LNCAP (cell line): ENCODE data around the gene ARVCF.

Experiments used
- TF ChIP-seq, protein P1 (sequence below): fragments of 450-650 bp; IDR thresholded peaks from 2 replicates; pipeline ENCODE4 v1.5.1; 2017; ENCODE audit warnings: mild to moderate bottlenecking

The ARVCF gene

DNA sequence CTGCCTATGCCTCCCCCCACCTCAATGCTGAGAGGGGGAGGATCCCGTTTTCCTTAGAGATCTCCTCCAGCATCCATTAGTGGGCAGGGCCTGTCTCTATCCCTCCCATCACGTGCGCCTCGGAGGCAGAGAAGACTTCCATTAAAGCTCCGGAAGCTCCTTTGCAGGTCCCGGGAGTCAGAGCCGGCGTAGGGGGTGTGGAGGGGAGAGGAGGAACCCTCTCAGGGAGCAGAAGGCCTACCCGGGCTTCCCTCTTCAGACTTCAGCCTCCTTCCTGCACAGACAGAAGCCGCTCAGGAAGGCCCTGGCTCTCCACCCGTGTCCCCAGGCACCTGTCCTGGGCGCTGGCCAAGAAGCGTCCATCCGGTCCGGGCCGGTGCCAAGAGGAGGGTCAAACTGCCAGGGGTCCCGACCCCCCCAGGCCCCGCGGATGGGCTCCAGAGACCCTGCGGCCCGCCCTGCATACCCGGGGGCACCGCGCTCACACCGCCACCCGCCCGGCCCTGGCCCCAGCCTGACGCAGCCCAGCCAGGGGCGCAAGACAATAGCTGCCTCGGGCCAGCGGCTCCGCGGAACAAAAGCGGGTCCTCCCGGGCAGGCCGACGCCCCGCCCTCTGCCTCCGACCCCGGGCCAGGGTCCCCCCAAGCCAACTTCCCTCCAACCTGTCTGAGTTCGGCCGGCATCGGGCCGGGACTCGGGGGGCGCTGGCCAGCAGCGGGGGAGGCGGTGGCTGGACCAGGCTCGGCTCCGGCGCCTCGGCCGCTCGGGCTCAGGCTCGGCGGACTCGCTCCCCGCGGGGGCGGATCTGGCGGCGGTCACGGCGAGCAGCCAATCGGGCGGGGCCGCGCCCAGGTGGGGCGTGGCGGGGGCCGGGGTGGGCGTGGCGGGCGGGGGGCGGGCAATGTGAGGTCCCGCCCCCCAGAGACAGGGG lies 29.9 kb downstream of the ARVCF start:
- TF ChIP-seq, protein P1, sequence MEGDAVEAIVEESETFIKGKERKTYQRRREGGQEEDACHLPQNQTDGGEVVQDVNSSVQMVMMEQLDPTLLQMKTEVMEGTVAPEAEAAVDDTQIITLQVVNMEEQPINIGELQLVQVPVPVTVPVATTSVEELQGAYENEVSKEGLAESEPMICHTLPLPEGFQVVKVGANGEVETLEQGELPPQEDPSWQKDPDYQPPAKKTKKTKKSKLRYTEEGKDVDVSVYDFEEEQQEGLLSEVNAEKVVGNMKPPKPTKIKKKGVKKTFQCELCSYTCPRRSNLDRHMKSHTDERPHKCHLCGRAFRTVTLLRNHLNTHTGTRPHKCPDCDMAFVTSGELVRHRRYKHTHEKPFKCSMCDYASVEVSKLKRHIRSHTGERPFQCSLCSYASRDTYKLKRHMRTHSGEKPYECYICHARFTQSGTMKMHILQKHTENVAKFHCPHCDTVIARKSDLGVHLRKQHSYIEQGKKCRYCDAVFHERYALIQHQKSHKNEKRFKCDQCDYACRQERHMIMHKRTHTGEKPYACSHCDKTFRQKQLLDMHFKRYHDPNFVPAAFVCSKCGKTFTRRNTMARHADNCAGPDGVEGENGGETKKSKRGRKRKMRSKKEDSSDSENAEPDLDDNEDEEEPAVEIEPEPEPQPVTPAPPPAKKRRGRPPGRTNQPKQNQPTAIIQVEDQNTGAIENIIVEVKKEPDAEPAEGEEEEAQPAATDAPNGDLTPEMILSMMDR: no peak

DNA sequence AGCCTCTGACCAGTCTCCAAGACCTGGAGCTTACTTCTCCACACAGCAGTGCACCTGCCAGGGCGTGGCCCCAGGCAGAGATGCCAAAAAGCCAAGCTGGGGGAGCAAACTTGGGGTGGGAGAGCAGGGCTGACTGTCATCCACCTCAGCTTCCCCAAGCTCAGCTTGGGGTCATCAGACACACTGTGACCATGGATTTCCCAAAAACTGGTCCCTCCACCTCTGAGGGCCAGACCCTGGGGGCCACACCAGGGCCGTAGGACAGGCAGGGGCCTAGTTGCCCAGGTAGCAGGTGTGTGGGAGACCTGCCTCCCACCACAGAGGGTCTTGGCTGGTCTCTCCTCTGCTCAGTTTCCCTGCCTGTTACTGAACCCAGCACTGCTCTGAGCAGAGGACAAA lies 30.6 kb downstream of the ARVCF start:
- TF ChIP-seq, protein P1: no peak

DNA sequence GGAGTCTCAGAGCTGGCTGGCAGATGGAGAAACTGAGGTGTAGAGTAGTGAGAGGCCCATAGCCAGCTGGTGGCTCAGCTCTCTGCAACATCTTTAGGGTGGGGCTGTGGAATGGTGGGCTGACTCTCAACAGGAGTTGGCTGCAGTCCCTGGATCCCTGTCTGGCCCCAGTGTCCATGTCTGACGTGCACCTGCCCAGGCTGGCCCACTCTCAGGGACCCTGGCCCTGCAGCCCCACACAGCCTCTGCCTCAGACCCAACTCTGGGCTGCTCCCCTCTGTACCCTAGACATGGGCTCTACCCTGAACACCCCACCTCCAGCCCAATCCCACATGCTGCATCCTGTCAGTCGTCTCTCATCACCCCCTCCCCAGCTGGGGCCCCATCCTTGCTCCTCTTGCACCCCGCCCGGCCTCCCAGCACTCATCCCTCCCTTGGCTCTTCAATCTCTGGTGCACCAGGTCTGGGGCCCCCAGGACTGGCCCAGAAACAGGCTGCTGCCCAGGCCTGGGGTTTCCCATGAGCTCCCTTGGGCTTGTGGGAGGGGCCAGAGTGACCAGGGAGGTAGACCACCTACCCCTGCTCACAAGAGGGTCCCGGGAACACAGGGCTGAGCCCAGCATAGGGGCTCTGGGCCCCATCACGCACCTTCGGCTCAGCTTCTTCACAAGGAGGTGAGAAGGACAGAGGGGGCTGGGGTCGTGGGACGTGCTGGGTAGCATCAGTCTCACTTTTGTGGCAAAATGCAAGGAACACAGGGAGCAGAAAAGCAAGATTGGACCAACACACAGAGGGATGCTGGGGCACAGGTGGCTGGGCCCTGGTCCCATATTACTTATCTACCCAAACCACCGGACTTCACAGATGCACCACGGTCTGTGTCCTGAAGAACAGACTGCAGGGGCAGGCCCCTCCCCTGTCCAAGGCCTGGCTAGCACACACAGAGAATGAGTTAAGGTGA lies 31.5 kb downstream of the ARVCF start:
- TF ChIP-seq, protein P1: no peak

DNA sequence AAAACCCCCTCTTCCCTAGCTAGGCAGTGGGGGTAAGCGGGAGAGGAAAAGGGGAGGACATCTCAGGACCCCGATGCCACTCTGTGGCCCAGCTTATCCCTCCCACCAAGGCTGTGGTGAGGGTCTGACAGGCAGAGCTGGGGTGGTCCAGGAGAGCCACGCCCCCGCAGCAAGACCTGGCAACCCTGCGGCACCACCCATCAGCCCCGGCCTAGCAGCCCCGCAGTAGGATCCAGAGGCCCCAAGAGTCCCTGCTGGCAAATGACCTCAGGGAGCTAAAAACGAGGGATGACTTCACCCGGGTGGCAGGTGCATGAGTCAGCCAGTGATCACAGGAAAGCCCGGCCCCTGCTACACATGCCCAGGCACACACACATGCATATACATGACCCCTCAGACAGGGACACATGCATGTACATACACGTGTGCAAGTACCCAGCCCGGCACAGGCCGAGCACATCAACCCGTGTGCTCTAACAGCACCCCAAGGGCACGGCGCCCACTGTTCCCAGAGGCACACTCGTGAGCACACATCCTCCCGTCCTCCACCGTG lies 32.3 kb downstream of the ARVCF start:
- TF ChIP-seq, protein P1: no peak

DNA sequence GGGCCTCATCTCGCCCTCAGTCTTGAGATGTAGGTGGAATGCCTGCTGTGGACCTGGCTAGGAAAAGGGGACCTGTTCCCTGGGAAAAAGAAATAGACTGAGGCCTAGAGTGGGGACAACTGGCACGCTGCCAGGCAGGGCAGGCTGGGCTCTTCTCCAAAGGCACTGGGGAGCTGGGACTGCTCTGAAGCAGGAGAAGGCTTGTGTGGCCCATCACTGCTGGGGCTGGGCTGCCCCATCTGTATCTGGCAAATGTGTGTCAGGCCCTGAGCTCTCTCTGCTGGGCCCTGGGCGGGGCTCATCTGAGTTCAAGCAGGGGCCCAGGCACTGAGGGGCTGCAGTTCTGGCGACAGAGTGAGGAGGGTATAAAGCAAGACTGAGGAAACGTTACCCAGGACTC lies 32.9 kb downstream of the ARVCF start:
- TF ChIP-seq, protein P1: no peak

DNA sequence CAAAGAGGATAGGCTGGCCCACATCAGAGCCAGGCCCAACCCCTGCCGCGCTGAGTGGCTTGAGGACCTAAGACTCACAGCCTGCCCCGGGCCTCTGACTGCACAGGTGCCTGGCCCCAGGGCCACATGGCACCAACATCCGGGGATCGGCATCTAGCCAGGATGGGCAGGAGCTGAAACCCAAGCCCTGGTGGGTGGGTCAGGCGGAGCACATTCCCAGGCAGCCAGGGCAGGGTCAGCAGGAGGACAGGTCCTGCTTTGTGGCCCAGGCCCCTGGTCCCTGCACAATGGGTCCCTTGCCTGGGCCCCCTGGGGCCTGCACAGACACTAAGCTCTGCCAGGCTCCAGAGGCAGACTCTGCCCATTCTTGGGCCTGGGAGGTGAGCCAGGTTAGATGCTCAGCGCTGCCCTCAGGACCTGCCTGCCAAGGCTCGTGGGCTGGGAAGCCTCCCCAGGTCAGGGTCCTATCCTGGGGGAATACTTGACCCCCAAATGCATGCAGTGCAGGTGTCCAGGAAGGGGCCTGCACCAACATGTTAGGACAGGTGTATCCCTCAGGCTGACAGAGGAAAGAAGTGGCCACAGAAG lies 33.5 kb downstream of the ARVCF start:
- TF ChIP-seq, protein P1: no peak
